ENCODE measurements around the gene ARID3A.

DNA sequence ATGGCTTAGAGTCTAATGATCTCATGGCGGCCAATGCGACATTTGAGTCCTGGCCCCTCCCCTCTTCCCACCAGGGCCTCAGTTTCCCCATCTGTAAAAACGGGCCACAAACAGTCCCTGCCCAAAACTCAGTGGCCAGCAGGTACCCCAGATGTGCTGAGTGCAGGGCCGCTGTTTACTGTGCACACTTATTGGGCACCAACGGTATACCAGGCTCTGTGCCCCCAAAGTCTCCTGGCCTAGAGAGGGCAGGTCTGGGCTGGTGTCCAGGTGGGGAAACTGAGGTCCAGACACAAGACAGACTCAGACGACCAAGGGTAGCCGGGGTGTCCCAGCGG is 34.7 kb downstream of the ARID3A start:
- TF ChIP-seq, protein P1, sequence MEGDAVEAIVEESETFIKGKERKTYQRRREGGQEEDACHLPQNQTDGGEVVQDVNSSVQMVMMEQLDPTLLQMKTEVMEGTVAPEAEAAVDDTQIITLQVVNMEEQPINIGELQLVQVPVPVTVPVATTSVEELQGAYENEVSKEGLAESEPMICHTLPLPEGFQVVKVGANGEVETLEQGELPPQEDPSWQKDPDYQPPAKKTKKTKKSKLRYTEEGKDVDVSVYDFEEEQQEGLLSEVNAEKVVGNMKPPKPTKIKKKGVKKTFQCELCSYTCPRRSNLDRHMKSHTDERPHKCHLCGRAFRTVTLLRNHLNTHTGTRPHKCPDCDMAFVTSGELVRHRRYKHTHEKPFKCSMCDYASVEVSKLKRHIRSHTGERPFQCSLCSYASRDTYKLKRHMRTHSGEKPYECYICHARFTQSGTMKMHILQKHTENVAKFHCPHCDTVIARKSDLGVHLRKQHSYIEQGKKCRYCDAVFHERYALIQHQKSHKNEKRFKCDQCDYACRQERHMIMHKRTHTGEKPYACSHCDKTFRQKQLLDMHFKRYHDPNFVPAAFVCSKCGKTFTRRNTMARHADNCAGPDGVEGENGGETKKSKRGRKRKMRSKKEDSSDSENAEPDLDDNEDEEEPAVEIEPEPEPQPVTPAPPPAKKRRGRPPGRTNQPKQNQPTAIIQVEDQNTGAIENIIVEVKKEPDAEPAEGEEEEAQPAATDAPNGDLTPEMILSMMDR (IDR thresholded peaks at IDR 0.05; ENCODE audit: insufficient read depth, low read length, poor library complexity, severe bottlenecking), result no peak
- TF ChIP-seq EZH2phosphoT487 (conservative IDR thresholded peaks at IDR 0.05; ENCODE audit: low read length), result no peak
